SU-DHL-6 (cell line): ENCODE data around the gene CCNL1.

ENCODE experiments used
- CTCF ChIP-seq: fragments of 200-600 bp; sonication (generic); IDR thresholded peaks from one replicate; pipeline ENCODE4 v1.5.1; 2017; ENCODE audit warnings: antibody characterized with exemption, mild to moderate bottlenecking, low read length, moderate library complexity; ENCODE audit not compliant: insufficient read depth, poor library complexity, severe bottlenecking
- EZH2phosphoT487 ChIP-seq: fragments of 200-600 bp; sonication (generic), shearing (Covaris generic); conservative IDR thresholded peaks from 2 replicates; pipeline ENCODE4 v1.6.1; 2018; ENCODE audit warnings: mild to moderate bottlenecking, antibody characterized with exemption, low read length, moderate library complexity, mixed read lengths

DNA sequence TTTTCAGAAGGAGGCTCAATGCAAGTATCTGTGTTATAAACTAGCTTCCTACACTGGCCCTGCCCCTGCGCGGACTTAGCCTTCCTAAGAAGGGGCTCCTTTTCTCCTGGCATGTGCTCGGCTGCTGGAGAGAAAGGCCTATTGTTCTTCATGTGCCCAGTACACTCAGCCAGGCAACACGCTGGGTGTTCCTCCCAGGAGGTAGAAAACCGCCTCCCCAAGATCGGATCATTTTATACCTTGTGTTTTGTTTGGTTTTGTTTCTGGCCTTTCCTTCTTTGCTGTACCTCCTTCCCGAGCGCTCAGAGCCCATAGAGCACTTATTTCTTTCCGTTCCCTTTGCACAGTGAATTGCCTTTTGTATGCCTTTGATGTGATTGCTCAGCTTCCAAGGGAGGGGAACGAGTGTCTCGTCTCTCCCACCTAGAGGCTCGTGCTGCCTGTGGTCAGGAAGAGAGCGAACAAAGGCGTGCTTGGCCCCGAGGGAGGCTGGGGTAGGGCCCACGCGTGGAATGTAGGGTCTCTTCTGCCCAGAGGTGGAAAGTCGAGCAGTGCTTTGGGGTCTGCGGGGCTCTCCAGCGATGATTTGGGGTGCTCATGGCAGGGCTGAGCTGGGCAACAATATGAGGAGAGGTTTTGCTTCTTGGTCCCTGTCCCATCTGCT is 30.0 kb downstream of the CCNL1 start:
- no peak for TF ChIP-seq CTCF
- no peak for TF ChIP-seq EZH2phosphoT487
